Middle frontal gyrus (tissue), 1 donor: ENCODE data around the gene ALDH5A1.
"Not testable (repeated sequence)": the region's sequence is repeated elsewhere in the genome, so short reads cannot be mapped to it uniquely, and the experiment has no call there.

Experiments
- DNase-seq: peaks from one replicate; pipeline ENCODE4 v3.0.0-alpha.2; 2015; ENCODE audit warnings: low spot score; ENCODE audit errors: extremely low spot score

ALDH5A1 gene

DNA sequence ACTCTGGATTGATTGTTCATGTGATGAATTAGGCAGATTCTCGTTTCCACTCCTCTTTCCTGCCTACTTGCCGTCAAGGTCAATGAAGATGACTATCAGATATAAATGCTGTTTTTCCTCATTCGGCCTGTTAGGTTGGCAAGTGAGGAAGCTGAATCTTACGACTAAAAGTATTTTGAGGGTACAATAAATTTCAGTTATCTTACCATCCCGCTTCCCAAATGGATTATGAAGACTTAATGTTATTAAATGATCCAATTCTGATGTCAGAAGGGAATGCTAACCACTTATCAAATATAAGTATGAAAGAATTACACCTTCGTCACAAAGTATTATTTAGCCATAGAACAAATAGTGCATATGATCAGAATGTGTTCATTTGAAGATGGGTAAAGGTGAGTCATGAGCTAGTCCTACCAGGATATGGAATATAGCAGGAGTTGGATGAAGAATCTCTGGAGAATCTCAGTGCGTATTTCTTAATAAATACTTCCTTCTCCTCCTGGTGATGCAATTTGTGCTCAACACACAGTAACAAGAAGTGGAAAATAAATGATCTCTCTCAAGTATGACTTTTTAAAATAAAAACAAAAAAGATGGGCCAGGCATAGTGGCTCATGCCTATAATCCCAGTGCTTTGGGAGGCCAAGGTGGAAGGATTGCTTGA, 10.0 kb upstream of the ALDH5A1 start:
- no peak for DNase-seq

DNA sequence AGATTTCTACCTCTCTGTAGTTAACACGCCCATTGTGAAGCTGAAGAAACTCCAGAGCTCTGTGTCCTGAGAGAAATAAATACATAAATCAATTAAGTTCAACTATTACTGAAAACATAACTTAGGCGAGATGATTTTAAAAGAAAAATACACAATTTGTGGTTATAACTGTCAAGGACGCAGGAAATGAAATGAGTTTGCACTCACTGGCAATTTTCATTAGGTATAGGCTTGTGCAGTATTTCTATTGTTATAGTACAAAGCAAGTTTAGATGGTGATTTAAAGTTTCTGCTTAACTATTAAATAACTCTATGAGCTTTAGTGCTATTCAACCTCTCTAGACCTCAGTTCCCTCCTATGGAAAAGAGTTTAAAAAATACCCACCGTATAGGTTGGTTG, 8.7 kb upstream of the ALDH5A1 start:
- DNase-seq: no peak

DNA sequence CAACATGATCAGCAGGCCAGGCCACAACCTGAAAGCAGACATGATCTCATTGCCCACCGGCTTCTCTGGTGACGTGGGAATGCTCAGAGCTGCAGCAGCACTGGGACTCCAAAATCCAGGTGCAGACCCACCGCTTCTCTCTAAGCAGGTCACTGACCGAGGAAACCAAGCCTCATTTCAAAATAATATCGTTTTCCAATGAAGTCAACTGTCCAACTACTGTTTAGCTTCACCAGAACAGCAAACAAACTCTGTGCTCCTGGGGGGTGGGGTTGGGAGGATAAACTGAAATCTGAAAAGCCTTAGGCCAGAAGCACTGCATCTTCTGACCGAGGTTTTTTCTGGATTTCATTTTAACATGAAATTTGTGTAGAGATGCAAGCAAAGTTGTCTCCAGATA, 5.3 kb upstream of the ALDH5A1 start, which contains the start of gene GPLD1:
Gene GPLD1, minus strand, starts transcription at position 109 of the 400 bp plus-strand sequence. Its CDS starts 67 bp downstream, at position 42.
- DNase-seq: no peak

DNA sequence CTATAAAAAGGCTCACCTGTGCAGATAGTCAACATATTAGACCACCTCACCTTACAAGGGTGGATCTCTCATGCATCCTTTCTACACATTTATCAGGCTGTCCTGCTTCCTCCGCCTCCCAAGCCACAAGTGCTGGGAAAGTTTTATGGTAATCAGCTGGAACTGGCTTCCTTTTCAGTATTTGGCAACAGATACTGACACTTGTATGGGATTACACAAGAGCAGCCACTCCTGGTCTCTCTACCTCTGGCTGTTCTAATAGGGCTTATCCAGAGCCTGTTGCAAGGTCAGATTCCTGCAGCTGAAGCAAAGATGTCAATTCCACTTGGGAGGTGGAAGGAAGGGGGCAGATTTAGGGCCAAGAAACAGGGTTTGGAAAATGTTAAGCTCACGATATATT, 4.9 kb upstream of the ALDH5A1 start:
- no peak for DNase-seq

DNA sequence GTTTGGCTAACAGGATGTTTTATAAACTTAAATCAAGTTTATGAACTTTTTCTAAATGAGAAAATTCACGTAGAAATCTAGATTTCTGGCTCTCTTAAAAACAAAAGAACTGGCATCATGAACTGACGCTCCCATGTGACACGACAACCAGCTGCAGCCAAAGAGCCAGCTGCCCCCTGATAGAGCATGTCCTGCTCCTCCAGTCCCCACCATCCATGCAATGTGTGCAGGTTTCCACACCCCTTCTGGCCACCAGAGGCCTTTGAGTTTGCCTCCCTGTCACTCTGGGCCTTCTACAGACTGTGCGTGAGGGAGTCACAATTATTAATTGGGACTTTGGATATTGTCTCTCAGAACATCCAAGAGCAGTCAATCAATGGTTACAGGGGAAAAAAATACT, 3.8 kb upstream of the ALDH5A1 start:
- DNase-seq: no peak

DNA sequence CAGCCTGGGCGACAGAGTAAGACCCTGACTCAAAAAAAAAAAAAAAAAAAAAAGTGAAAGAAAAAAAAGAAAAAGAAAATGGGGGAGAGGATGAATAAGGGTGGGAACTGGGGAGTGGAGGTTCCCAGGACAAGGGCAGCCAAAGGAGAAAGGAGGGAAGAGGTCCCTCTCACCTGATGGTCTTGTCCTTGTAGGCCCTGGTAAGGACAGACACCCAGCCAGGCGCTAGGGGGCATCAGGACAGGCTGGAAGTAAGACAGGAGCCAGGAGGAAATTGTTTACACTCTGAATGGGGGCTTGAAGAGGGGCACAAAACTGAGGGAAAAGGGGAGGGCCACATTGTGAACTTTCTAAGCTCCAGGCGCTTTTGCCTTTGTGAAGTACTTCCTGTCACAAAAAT, 2.3 kb upstream of the ALDH5A1 start:
- DNase-seq: no peak

DNA sequence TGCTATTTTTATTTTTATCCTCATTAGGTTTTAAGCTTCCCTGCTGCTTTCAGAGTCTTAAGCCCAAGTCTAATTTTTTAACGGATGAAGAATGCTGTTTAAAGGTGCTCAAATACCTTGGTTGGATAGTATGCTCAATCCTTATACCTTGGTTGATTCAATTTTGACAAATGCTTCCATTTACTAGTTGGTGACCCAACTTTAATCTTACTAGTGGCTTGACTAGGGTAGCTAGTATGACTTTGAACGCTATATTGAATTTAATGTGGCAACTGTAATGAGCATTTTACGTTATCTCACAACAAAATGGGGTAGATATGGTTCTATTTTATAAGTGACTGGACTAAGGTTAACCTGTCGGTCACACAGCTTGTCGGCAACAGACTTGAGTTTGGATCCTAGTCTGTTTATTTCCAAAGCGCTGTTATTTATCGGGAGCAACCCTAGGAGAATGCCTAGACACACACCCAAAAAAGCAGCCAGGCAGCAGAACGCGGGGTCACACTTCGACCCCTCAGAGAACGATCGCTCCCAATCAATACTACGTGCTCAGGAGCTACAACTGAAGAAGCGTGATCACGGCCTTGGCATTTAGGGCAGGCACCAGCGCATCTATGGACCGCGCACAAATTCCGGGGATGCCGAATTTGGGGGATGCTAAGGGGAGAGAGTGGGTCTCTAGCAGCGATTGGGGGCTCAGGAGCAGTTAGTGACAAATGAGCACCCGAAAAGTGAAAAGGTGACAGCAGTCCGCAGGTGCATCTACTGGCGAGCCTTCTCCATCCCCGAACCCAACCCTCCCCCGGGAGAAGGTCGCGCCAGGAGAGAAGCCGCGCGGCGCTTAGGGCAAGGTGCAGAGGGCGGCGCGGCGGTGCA, 586 bp upstream of the ALDH5A1 start:
- no peak for DNase-seq

DNA sequence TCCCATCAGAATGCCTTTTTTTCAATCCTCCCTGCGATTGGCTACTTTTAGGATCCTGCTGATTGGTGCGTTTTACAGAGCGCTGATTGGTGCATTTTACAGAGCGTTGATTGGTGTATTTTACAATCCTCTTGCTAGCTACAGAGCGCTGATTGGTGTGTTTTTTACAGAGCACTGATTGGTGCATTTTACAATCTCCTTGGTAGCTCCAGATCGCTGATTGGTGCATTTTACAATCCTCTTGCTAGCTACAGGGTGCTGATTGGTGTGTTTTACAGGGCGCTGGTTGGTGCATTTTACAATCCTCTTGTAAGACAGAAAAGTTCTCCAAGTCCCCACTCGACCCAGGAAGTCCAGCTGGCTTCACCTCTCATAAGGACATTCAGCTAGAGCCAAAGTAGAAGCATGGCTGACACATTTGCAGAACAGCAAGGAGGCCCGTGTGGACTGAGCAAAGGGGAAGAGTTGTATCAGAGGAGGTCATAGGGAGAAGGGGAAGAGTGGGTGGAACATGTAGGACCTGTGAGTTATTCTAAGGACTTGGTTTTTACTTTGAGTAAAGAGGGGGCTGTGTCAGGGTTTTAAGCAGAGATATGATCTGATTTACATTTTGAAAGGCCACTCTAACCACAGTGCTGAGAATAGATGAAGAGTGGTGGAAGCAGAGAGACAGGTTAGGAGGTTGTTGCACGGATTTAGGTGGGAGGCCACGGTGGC, 2.6 kb downstream of the ALDH5A1 start:
- DNase-seq: no peak

DNA sequence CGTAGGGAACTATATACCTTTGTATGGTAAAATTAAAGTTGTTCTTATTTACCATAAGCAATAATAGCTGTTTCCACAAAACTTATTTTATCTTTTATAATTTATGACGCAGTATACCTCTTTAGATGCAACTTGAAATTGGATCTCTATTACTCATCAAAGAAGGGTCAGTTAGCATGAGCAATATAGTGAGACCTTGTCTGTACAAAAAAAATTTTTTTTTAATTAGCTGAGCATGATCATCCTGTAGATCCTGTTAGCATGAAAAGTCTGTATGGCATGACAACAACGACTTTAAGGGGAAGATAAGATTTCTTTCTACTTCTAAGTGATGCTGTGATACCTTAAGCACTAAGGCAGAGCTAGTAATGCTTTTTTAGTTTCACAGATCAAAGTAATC, 5.9 kb downstream of the ALDH5A1 start:
- no peak for DNase-seq

DNA sequence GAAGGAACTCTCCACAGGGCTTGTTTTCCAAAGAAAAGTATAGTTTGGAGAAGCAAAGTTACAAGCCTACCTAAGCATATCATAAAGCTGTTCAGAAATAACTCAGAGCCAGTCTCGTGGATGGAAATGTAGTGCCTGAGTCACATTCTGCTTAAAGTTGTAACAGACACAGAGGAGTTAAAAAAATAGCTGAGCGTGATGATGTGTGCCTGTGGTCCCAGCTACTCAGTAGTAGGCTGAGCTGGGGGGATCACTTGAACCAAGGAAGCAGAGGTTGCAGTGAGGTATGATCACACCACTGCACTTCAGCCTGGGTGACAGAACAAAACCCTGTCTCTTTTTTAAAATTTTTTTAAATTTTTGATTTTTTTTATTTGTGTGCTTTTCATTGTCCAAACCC, 6.6 kb downstream of the ALDH5A1 start:
- no peak for DNase-seq

DNA sequence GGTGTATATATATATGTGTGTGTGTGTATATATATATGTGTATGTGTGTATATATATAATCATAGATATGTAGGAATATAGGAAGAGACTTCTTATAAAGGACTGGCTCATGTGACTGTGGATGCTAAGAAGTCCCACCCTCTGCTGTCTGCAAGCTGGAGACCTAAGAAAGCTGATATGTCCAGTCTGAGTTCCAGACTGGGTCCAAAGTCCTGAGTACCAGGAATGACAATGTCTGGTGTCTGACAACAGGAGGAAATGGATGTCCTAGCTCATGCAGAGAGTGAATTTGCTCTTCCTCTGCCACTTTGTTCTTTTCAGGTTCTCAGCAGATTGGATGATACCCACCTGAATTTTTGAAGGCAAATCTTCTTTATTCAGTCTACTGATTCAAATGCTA, 7.1 kb downstream of the ALDH5A1 start:
- no peak for DNase-seq

DNA sequence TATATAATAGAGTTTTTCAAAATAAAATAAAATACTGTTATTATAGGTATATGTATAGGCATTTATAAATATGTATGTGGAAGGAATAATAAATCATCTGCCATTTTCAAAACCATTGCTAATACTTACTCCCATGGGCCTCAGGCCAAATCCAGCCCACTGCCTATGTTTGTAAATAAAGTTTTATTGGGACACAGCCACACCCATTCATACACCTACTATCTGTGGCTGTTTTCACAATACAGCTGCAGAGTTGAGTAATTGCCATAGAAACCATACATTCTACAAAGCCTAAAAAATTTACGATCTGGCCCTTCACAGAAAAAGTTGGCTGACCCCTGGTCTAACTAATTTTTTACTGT, 9.5 kb downstream of the ALDH5A1 start:
- DNase-seq: no peak

DNA sequence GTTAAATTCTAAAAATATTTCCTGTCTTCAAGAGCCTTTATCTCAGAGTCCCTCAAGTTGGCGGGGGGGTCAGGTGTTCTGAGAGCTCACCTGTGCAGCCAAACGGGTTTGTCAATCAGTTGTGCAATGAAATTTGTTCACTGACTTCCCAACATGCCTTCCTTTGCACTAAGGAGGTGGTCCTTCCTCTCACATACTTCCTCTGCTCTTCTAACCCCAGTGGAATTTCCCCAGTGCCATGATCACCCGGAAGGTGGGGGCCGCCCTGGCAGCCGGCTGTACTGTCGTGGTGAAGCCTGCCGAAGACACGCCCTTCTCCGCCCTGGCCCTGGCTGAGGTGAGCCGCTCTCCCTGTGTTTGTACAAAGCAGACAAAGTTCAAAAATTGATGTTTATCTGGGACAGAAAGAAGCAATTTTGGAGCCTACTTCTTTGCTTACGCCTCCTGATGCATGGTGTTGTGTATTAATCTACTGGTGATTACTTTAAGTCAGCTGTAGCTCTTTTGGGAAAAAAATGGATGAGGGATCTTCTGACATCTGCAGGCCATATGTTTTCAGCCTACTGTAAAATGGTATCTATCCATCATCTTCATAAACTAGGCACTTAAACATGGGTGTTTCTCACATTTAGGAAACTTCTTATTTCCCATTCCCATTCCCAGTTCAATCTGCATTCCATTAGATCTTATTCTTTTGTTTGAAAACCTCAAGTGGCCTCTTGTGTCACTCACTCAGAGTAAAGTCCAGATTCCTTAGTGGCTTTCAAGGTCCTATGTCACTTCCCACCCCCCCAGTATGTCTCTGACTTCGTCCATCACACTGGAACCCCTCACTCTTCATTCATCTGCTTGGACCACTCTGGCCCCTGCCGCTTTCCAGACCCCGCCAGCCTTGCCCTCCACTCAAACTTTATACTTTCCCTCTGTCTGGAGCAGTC, 10.1 kb downstream of the ALDH5A1 start:
- no peak for DNase-seq

DNA sequence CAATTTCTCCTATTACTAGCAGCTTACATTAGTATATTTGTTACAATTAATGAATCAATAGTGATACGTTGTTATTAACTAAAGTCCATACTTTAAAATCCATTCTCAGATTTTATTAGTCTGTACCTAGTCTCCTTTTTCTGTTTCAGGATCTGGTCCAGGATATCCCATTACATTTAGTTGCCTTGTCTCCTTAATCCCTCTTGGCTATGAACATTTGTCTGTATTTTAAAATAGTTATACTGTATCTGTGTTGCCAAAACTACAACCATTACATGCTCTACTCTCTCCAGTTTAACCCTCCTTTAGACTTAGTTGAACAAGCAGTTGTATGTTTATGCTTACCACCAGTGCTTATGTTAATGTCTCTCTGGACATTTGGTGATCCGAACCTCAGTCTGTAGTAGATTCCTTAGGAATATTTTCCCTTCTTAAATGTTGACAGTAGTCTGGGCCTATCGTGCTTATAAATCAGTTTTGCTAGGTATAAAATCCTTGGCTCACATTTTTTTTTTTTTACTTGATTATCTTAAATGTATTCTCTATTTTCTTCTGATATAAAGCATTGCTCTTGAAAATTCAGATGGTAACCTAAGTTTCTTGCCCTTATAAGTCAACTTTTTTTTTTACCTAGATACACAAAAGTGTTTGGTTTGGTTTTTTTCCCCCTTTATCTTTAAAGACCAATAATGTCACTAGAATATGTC, 12.2 kb downstream of the ALDH5A1 start:
- DNase-seq: no peak

DNA sequence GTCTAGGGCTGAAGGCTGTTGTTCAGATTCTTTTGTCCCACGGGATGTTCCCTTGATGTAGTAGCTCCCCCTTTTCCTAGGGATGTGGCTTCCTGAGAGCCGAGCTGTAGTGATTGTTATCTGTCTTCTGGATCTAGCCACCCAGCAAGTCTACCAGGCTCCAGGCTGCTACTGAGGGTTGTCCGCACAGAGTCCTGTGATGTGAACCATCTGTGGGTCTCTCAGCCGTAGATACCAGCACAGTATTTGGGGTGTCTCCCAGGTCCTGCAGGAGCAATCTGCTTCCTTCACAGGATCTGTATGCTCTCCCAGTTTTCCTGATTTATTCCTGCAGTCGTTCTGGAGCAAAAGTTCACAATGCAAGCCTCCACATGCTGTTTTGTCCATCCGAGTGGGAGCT, 17.2 kb downstream of the ALDH5A1 start:
- DNase-seq: not testable (repeated sequence)

DNA sequence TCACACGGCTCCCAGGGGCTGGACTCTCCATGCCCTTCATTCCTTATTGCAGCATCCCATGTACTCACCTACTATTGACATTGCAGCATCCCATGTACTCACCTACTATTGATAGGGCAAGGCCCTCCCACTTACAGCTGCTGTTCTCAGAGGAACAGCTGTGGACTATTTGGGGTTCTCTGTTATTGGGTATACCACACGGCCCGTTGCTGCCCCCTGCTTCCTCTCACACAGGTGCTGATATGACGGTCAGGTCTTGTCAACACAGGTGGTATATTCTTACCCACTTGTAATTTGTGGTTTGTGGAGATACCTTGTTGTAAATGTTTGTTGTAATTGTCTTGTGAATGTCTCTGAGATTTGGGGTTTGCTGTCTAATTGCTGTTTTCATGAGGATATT, 18.8 kb downstream of the ALDH5A1 start:
- DNase-seq: no peak

DNA sequence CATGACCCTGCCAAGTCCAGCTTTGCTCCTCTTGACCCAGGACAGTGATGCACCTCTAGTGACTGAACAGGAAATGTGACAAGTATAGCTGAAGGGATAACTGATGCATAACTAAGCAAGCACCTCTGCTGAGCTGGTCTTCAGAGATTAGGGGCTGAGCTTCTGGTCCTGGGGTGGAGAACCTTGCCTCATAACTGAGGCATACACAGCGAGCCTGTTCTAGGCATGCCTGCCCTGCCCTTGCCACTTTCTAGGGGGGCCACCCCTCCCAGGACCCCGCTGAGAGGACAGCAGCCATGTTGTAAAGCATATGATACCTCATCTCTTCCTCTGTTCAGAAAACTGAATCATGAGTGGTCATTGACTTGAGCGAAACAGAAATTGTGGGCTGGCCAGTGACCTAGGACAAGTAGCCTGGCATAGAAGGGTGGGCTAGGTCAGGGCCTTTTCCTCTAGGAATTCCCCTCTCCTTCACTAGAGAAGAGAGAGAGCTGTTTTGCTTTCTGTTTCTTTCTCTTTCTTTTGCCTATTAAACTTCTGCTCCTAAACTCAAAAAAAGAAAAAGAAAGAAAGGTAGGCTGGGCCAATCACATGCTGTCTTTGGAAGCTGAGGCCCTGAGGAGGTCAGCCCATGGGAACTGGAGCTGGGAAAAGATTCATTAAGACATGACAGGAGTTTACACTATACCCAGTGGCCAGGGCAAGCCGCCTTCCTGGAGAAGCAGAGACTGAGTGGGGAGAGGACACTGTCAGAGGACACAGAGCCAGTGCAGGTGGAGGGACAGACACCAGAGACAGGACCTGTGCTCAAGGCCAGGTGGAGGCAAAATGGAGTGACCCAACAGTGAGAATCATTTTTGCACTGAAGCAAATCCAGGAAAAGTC, 23.1 kb downstream of the ALDH5A1 start:
- no peak for DNase-seq

DNA sequence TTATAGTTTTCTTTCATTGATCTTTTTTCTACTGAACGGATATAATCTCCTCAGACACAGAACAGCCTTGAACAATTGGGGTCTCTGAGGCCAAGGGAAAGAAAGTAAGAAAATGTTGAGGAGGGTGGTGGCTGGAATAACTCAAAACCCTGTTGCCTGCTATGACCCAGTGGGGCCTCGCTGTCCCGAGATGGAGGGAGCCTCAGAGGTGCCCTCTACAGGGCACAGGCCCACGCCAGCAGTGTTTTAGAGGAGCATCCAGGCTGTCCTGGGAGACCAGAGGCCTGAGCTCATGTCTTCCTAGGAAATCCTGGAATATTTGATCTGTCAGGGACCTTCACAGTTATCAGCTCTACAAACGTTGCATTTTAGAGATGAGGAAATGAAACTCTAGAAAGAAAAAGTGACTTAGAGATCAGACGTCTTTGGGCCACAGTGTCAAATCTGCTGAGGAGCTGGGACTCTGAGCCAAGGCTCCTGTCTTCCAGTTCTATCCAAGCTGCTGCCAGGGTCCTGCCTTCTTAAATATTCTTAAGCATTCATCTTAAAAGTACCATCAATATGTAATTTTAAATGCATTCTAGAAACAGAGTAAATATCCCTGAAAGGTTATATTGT, 26.3 kb downstream of the ALDH5A1 start:
- DNase-seq: no peak
